GM21717 (cell line): ENCODE data around the gene PALLD.

Experiments
- ATAC-seq: cut with Tn5 transposase; IDR thresholded peaks from one replicate; pipeline ENCODE4 v1.9.1; 2021; ENCODE audit warnings: mild to moderate bottlenecking, moderate library complexity; ENCODE audit not compliant: unreplicated experiment

Gene PALLD

GRCh38 chr4:168880072-168880675, 383.3 kb downstream of the PALLD start:
- no peak for ATAC-seq

- peak; percentile 77 for ATAC-seq
Observed at GRCh38 chr4:168880811-168881595, 384.2 kb downstream of the PALLD start.

GRCh38 chr4:168881781-168882420, 385.0 kb downstream of the PALLD start:
- no peak for ATAC-seq

- ATAC-seq, result no peak
Observed at GRCh38 chr4:168882650-168883233, 385.9 kb downstream of the PALLD start.

- ATAC-seq, result no peak
Observed at GRCh38 chr4:168883513-168883912, 386.7 kb downstream of the PALLD start.

- no peak for ATAC-seq
Observed at GRCh38 chr4:168884251-168885124, 387.6 kb downstream of the PALLD start.

GRCh38 chr4:168885400-168885799, 388.5 kb downstream of the PALLD start:
- no peak for ATAC-seq

GRCh38 chr4:168886351-168886750, 389.5 kb downstream of the PALLD start:
- no peak for ATAC-seq

- ATAC-seq, result no peak
Observed at GRCh38 chr4:168887809-168888208, 391.0 kb downstream of the PALLD start.

- ATAC-seq, result no peak
Observed at GRCh38 chr4:168888715-168889215, 391.9 kb downstream of the PALLD start.

- ATAC-seq, result no peak
Observed at GRCh38 chr4:168891086-168891485, 394.2 kb downstream of the PALLD start.

GRCh38 chr4:168891688-168892087, 394.8 kb downstream of the PALLD start:
- no peak for ATAC-seq

GRCh38 chr4:168892475-168892874, 395.6 kb downstream of the PALLD start:
- ATAC-seq, result no peak

- ATAC-seq, result no peak
Observed at GRCh38 chr4:168893205-168893604, 396.4 kb downstream of the PALLD start.

- ATAC-seq, result no peak
Observed at GRCh38 chr4:168893807-168894206, 397.0 kb downstream of the PALLD start.

- ATAC-seq, result no peak
Observed at GRCh38 chr4:168900080-168900479, 403.2 kb downstream of the PALLD start.

GRCh38 chr4:168907119-168907698, 410.4 kb downstream of the PALLD start:
- no peak for ATAC-seq

- no peak for ATAC-seq
Observed at GRCh38 chr4:168908093-168908492, 411.2 kb downstream of the PALLD start.

- no peak for ATAC-seq
Observed at GRCh38 chr4:168908851-168909273, 412.0 kb downstream of the PALLD start.

GRCh38 chr4:168914095-168914494, 417.2 kb downstream of the PALLD start:
- no peak for ATAC-seq
